ENCODE results near the gene GTF2H4. TPM values are rescaled to one million over a fixed set of nuclear protein-coding genes. Genes with fewer than 3 reads are reported as not detected.
"Not testable (repeated sequence)": the region's sequence is repeated elsewhere in the genome, so short reads cannot be mapped to it uniquely, and the experiment has no call there.

The GTF2H4 gene
- total RNA-seq, 1 donor from 2014 or later, result 15.5 TPM

- no peak for FAIRE-seq
- DNase-seq (ENCODE audit: low spot score in 2 of 2), result peak; percentile 80 to 81
Measured at GRCh38 chr6:30915591-30915946, 7.6 kb downstream of the GTF2H4 start.

GRCh38 chr6:30917041-30917440 is 9.0 kb downstream of the GTF2H4 start:
- FAIRE-seq (no peak), DNase-seq (ENCODE audit: low spot score in 2 of 2) (no peak)

GRCh38 chr6:30917487-30917886 is 9.5 kb downstream of the GTF2H4 start:
- no peak for FAIRE-seq
- no peak for DNase-seq (ENCODE audit: low spot score in 2 of 2)

- no peak for FAIRE-seq
- DNase-seq (ENCODE audit: low spot score in 2 of 2), result no peak
Measured at GRCh38 chr6:30918670-30919069, 10.7 kb downstream of the GTF2H4 start.

- FAIRE-seq (no peak), DNase-seq (ENCODE audit: low spot score in 2 of 2) (no peak)
Measured at GRCh38 chr6:30922447-30922852, 14.4 kb downstream of the GTF2H4 start.

GRCh38 chr6:30924040-30924627 is 16.1 kb downstream of the GTF2H4 start:
- not testable (repeated sequence) for FAIRE-seq; DNase-seq (ENCODE audit: low spot score in 2 of 2)

GRCh38 chr6:30926644-30927043 is 18.6 kb downstream of the GTF2H4 start:
- DNase-seq (ENCODE audit: low spot score in 2 of 2) (no peak), FAIRE-seq (no peak)

GRCh38 chr6:30927080-30927479 is 19.1 kb downstream of the GTF2H4 start:
- FAIRE-seq; DNase-seq (ENCODE audit: low spot score in 2 of 2): not testable (repeated sequence)

- no peak for DNase-seq (ENCODE audit: low spot score in 2 of 2)
- FAIRE-seq, result no peak
Measured at GRCh38 chr6:30928677-30929076, 20.7 kb downstream of the GTF2H4 start.

GRCh38 chr6:30930506-30930905 is 22.5 kb downstream of the GTF2H4 start:
- FAIRE-seq (no peak), DNase-seq (ENCODE audit: low spot score in 2 of 2) (no peak)

- DNase-seq (ENCODE audit: low spot score in 2 of 2) (no peak), FAIRE-seq (no peak)
Measured at GRCh38 chr6:30931272-30931671, 23.3 kb downstream of the GTF2H4 start.

GRCh38 chr6:30931969-30932645 is 24.1 kb downstream of the GTF2H4 start, which contains the start of gene SFTA2:
TSS of gene SFTA2 (minus strand) at chr6:30932170. CDS start at chr6:30932096, 74 bp downstream.
- FAIRE-seq, result no peak
- DNase-seq (ENCODE audit: low spot score in 2 of 2), result no peak

GRCh38 chr6:30932665-30933365 is 24.8 kb downstream of the GTF2H4 start:
- DNase-seq (ENCODE audit: low spot score in 2 of 2), result no peak
- FAIRE-seq, result no peak

- FAIRE-seq (no peak), DNase-seq (ENCODE audit: low spot score in 2 of 2) (no peak)
Measured at GRCh38 chr6:30935018-30935417, 27.0 kb downstream of the GTF2H4 start.

GRCh38 chr6:30937265-30937664 is 29.3 kb downstream of the GTF2H4 start:
- FAIRE-seq (no peak), DNase-seq (ENCODE audit: low spot score in 2 of 2) (no peak)

GRCh38 chr6:30938730-30939129 is 30.7 kb downstream of the GTF2H4 start:
- DNase-seq (ENCODE audit: low spot score in 2 of 2), result no peak
- FAIRE-seq, result no peak

GRCh38 chr6:30939473-30939872 is 31.5 kb downstream of the GTF2H4 start:
- DNase-seq (ENCODE audit: low spot score in 2 of 2), result no peak
- FAIRE-seq, result no peak

- FAIRE-seq (no peak), DNase-seq (ENCODE audit: low spot score in 2 of 2) (no peak)
Measured at GRCh38 chr6:30940361-30940986, 32.5 kb downstream of the GTF2H4 start, which contains the start of gene MUCL3. TSS of gene MUCL3 (plus strand) at chr6:30940973. CDS start at chr6:30941000, 27 bp downstream.

- FAIRE-seq (no peak), DNase-seq (ENCODE audit: low spot score in 2 of 2) (no peak)
Measured at GRCh38 chr6:30942338-30943060, 34.5 kb downstream of the GTF2H4 start.

GRCh38 chr6:30944051-30944450 is 36.0 kb downstream of the GTF2H4 start:
- FAIRE-seq, result no peak

More at GRCh38 chr6:30944051-30944450, 36.0 kb downstream of the GTF2H4 start:
- no peak for DNase-seq (ENCODE audit: low spot score in 2 of 2)
